Measurements from ENCODE around the gene ETFDH.
"Not testable (repeated sequence)": the region's sequence is repeated elsewhere in the genome, so short reads cannot be mapped to it uniquely, and the experiment has no call there.

The ETFDH gene

DNA sequence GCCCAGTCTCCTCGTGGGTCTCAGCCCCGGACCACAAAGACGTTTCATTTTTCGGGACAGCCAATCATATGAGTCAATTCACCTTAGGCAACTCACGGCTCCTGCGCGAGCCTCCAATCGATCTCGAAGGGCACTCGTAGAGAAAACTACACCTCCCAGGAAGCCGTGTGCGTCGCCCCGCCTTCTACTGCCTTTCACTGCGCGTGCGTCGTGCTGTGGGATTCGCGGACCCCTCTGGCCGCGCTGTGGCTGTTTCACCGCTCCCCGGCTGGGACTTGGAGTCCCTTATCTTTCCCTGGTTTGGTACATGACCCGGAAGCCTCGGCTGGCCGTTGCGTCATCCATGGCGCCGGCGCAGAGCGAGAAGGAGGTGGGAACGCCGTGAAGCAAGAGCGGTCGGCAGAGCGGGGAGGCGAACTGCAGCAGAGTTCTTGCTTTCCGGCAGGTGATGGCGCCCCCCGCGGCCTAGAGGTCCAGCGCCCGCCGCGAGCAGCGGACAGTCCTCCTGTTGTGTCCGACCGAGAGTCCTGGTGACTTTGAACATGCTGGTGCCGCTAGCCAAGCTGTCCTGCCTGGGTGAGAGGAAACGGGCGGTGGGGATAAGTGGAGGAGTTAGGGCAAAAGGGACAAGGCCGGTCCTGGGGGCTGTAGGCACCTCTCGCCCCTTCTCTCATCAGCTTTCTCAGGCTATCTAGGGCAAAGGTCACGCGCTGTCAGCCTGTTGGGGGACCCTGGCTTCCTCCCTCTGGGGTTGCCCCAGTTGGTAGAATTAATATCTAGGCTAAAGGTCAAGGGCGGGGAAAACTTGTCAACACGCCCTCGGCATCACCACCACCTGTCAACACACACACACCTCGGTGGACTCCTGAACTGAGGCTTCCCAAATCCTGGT is at the start of gene ETFDH:
Gene ETFDH, plus strand, starts transcription at position 382 of the 892 bp plus-strand sequence. Its CDS starts 161 bp downstream, at position 543.
- DNase-seq: peak; percentile 99

DNA sequence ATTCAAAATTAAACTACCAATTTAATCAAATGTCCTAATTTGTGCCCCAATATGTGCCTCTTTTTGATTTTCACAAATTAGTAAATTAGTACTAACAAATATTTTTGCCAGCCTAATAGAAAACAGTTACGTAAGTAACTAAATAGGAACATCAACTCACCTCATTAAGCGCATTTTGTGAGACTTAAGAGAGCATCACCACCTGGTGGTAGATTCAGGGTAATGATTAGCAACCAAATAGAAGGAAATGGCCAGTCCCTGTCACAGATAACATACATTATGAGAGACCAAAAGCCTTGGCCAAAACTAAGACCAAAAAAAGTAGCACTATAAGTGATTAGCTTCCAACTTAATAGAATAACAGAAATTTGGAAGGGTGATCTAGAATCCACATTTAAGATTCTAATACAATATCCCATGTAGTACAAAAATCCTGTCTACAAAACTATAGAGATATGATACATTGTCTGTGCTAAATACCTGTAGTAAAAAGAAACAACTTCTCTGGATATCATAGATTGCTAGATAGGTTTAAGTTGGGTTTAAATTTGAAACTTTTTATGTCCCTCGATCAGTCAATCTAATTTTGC is 47.1 kb upstream of the ETFDH start:
- DNase-seq: no peak

- DNase-seq: no peak
These were observed 46.6 kb upstream of the ETFDH start for GRCh38 chr4:158625544-158625943.

GRCh38 chr4:158630893-158631292 is 41.2 kb upstream of the ETFDH start:
- DNase-seq: no peak

- no peak for DNase-seq
These were observed 35.5 kb upstream of the ETFDH start for GRCh38 chr4:158636619-158637018.

- DNase-seq: no peak
These were observed 27.7 kb upstream of the ETFDH start for GRCh38 chr4:158644356-158644755.

DNA sequence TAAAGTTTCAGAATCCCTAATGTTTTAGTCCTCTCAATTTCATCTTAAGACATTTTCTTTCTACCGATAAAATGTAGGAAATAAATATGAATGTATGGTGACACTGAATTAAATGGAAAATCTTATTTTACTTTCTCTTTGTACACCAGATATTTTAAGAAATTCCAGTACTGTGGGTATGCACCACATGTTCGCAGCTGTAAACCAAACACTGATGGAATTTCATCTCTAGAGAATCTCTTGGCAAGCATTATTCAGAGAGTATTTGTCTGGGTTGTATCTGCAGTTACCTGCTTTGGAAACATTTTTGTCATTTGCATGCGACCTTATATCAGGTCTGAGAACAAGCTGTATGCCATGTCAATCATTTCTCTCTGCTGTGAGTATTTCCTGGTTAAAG is 27.3 kb upstream of the ETFDH start:
- DNase-seq: no peak

GRCh38 chr4:158649111-158649680 is 22.9 kb upstream of the ETFDH start:
- DNase-seq: no peak

GRCh38 chr4:158652920-158653319 is 19.2 kb upstream of the ETFDH start:
- no peak for DNase-seq

DNA sequence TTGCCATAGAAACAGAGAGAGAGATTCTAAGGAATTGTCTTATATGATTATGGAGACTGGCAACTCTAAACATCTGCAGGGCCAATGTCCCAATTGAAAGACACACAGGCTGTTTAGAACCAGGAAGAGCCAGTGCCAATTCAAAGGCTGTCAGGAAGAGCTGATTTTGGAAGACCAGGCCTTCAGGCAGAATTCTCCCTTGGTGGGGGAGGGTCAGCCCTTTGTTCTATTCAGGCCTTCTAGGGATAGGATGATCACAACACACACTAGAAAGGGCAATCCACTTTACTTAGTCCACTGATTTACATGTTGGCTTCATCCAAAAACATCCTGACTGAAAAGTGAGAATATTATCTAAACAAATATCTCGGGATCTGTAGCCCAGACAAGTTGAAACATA is 15.7 kb upstream of the ETFDH start:
- DNase-seq: no peak

- DNase-seq: no peak
These were observed 14.8 kb upstream of the ETFDH start for GRCh38 chr4:158657291-158657690.

GRCh38 chr4:158663255-158663654 is 8.8 kb upstream of the ETFDH start:
- not testable (repeated sequence) for DNase-seq

DNA sequence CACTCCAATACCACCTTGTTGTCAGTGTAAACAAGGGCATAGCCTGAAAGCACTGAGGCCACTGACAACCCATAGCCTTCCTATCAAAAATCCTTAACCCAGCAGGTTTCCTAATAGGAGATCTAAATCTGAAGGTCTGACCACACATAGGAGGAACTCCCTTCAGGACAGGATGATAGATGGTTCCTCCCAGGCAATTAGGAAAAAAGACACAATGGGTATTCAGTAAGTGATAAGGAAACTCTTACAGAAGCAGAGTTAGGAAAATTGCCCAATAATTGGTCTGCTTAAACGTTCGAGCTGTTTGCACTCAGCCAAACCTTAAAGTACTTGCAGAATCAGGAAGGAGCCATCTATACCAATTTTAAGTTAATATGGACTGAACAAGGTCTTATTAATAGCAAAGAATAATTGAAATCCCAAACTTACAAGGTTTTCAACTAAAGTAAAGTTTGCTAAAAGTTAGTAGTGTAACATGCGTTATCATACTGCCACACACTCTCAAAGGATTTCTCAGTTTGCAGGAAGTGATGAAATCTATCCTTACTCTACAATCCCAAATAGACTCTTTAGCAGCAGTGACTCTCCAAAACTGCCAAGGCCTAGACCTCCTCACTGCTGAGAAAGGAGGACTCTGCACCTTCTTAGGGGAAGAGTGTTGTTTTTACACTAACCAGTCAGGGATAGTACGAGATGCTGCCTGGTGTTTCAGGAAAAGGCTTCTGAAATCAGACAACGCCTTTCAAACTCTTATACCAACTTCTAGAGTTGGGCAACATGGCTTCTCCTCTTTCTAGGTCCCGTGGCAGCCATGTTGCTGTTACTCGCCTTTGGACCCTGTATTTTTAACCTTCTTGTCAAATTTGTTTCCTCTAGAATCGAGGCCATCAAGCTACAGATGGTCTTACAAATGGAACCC is 8.1 kb upstream of the ETFDH start:
- not testable (repeated sequence) for DNase-seq

DNA sequence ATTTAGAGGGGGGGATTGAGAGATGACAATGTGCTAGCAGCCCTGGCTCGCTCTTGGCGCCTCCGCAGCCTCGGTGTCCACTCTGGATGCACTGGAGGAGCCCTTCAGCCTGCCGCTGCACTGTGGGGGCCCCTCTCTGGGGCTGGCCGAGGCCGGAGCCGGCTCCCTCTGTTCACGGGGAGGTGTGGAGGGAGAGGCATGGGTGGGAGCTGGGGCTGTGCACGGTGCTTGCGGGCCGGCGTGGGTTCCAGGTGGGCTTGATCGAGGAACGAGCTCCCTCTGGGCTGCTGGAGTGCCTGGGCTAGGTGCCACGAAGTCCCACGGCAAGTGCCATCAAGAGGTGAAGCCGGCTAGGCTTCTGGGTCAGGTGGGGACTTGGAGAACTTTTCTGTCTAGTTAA is 7.3 kb upstream of the ETFDH start:
- DNase-seq: no peak

DNA sequence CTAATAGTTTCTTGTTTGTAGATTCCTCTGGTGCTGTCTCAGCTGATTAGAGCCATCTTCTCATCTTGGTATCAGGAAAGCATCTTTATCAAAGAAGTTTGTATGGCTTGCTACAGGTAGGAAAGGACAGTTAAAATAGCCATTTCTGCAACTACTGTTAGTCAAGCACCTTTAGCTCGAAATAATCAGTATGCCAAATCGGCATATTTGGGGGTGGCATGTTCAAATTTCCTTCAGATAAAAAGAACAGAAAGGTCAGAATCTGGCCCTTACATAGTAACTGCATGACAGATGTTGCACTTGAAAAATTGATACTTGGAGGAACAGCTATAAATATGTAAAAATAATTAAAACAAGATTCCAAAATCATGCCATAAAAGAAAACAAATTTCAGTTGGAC is 5.2 kb upstream of the ETFDH start:
- DNase-seq: no peak

DNA sequence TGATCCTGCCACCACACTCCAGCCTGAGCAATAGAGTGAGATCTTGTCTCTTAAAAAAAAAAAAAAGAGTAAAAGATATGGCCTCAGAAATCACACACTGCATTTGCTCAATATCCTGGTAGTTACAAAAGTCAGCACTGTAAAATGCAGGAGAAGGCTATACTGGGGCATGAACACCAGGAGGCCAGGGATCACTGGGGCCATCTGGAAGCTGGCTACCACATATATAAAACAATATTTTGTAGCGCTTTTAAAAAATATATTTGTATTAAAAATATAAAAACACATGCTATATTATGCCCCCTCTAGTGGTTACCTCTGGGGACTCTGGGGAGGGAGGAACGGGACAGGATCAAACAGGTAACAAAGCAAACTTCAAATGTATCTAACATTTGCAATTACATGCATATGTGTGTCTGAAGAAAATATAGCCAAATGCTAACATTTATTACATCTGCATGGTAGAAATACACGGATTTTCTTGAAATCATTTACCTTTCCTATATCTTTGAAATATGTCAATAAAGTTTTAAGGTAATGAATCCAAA is 4.4 kb upstream of the ETFDH start:
- DNase-seq: no peak

GRCh38 chr4:158669310-158669709 is 2.8 kb upstream of the ETFDH start:
- DNase-seq: no peak

DNA sequence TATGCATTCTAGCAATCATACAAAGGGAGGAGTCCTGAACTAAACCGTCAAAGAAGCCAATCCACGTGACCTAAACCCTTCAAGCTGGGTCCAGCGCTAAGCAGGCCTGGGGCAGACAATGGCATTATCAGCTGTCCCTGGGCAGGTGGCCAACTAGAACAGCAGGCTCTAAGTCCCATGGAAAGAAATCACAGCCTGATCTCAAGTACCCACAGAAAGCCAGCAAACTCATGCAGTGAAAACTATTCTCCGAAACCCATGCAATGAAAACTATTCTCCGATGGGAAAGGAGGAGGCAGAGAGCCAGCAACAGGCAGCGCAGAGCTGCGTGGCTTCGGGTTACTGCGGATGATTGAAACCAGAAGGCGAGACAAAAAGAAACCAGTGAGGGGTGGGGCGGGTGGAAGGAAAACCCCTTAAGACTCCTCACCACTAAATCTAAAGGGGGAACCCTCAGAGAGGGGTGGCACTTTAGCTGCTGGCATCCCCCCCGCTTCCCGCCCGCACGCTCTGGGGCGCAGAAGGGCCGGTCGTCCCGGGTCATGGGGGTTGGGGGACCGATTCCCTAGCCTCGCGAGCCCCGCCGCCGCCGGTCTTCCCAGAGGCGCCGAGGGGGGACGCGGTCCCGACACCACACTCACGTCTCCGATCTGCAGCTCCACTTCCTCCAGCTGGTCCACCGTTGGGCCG is 976 bp upstream of the ETFDH start:
- DNase-seq: peak; percentile 46

DNA sequence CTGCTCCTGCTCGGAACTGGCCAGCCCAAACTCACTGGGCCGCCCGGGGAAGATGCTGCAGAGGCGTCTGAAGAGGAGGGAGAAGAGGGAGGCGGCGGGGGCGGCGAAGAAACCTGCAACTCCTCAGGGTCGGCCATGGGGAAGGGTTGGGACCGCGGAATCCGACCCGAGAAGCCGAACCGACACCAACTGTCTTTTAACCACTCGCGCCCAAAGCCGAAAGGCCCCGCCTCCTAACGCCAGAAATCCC is 506 bp upstream of the ETFDH start, which contains the start of gene C4orf46:
Gene C4orf46, minus strand, starts transcription at position 223 of the 250 bp plus-strand sequence. Its CDS starts 86 bp downstream, at position 137.
- DNase-seq: no peak

- DNase-seq: no peak
These were observed 1.5 kb downstream of the ETFDH start for GRCh38 chr4:158673633-158674032.

- no peak for DNase-seq
These were observed 4.0 kb downstream of the ETFDH start for GRCh38 chr4:158676076-158676475.

GRCh38 chr4:158678767-158679166 is 6.7 kb downstream of the ETFDH start:
- DNase-seq: no peak

Data from CD4-positive, alpha-beta T cell treated with Interleukin-15 for 1 hour (primary cell).